Measurements from ENCODE around the gene NOP53.

DNA sequence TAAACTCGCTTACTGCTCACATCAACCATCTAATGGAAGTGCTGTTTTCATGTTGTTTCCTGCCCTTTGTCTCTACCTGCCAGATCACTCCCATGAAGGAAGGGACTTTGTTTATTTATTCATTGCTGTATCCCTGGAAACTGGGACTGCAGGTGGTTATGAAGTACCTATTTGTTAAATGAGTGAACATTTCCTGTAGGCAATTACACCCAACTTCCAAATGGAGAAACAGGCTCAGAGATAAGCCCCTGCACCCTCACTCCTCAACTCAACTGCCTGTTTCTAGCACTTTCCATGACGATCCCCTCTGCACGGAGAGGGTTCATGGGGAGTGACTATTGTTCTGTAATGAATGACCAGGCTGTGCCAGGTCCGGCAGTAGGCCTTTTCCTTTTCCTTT lies 31.2 kb downstream of the NOP53 start:
- TF ChIP-seq, protein P1, sequence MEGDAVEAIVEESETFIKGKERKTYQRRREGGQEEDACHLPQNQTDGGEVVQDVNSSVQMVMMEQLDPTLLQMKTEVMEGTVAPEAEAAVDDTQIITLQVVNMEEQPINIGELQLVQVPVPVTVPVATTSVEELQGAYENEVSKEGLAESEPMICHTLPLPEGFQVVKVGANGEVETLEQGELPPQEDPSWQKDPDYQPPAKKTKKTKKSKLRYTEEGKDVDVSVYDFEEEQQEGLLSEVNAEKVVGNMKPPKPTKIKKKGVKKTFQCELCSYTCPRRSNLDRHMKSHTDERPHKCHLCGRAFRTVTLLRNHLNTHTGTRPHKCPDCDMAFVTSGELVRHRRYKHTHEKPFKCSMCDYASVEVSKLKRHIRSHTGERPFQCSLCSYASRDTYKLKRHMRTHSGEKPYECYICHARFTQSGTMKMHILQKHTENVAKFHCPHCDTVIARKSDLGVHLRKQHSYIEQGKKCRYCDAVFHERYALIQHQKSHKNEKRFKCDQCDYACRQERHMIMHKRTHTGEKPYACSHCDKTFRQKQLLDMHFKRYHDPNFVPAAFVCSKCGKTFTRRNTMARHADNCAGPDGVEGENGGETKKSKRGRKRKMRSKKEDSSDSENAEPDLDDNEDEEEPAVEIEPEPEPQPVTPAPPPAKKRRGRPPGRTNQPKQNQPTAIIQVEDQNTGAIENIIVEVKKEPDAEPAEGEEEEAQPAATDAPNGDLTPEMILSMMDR (IDR thresholded peaks at IDR 0.05; ENCODE audit: low read depth, low read length), result no peak
- no peak for TF ChIP-seq EZH2phosphoT487 (IDR thresholded peaks at IDR 0.05; ENCODE audit: low read depth)

Measured in OCI-LY3 (cell line).